Upper lobe of right lung (tissue), 1 donor: Measurements from ENCODE around the gene ZKSCAN3. TPM values are rescaled to one million over a fixed set of nuclear protein-coding genes. Genes with fewer than 3 reads are reported as not detected.

Source experiments
- ATAC-seq: fragments of 200-7000 bp; cut with Tn5 transposase; one replicate; pipeline ENCODE4 v1.9.1; 2020; ENCODE audit warnings: mild to moderate bottlenecking, moderate library complexity
- DNase-seq: peaks from one replicate; pipeline ENCODE4 v3.0.0-alpha.2; 2020
- H3K27ac ChIP-seq: fragments of 200-600 bp; one replicate; pipeline ENCODE4 v1.8.0; 2022
- H3K27me3 ChIP-seq: fragments of 200-600 bp; one replicate; pipeline ENCODE4 v1.8.0; 2022; ENCODE audit warnings: mild to moderate bottlenecking
- H3K36me3 ChIP-seq: fragments of 200-600 bp; one replicate; pipeline ENCODE4 v1.8.0; 2022
- H3K4me1 ChIP-seq: fragments of 200-600 bp; one replicate; pipeline ENCODE4 v1.8.0; 2022
- H3K4me3 ChIP-seq: fragments of 200-600 bp; one replicate; pipeline ENCODE4 v1.8.0; 2022; ENCODE audit warnings: mild to moderate bottlenecking
- H3K9me3 ChIP-seq: fragments of 200-600 bp; one replicate; pipeline ENCODE4 v1.8.0; 2022
- CTCF ChIP-seq: fragments of 200-600 bp; IDR thresholded peaks from one replicate; pipeline ENCODE4 v1.8.0; 2022; ENCODE audit warnings: antibody characterized with exemption
- intact Hi-C: fragments of 100-400 bp; cut with DNase I; formaldehyde crosslinking; loops from one replicate; pipeline ENCODE4 v1.11.0; 2022
- total RNA-seq: library from RNA; stranded (reverse); fragmentation: NEBNext Ultra II Directional; extraction: Animal tissue kit (Norgen Biotek cat#: 25700); gene quantifications from one replicate; pipeline ENCODE4 v1.2.1, GENCODE V29; 2021
- donor health status: DM: no; HTN: yes; CAD: no; lungs with severe emphysema.

Gene ZKSCAN3
- total RNA-seq, 1 donor from 2014 or later = 7.3 TPM

GRCh38 chr6:28337121-28337520 lies 12.6 kb upstream of the ZKSCAN3 start:
- peaks cover 12% of the 10 kb centered on the region for H3K4me1 ChIP-seq
- ATAC-seq (no peak), DNase-seq (no peak)
- intact Hi-C loops = no loop called here
- peak overlapping the region; percentile 78 for H3K4me3 ChIP-seq
- H3K9me3 ChIP-seq = no peaks in the 10 kb centered on the region
- no peak for TF ChIP-seq CTCF
- H3K27me3 ChIP-seq = no peaks in the 10 kb centered on the region
- peak overlapping the region; percentile 95 for H3K27ac ChIP-seq
- H3K36me3 ChIP-seq = no peaks in the 10 kb centered on the region

- H3K27ac ChIP-seq = no peak overlapping the region
- intact Hi-C loops = no loop called here
- no peaks in the 10 kb centered on the region for H3K36me3 ChIP-seq
- TF ChIP-seq CTCF = no peak
- peaks cover 4% of the 10 kb centered on the region for H3K4me1 ChIP-seq
- H3K4me3 ChIP-seq = no peak overlapping the region
- H3K9me3 ChIP-seq = no peaks in the 10 kb centered on the region
- DNase-seq (no peak), ATAC-seq (no peak)
- H3K27me3 ChIP-seq = no peaks in the 10 kb centered on the region
These were observed 9.2 kb upstream of the ZKSCAN3 start for GRCh38 chr6:28340310-28341095.

GRCh38 chr6:28343898-28344677 lies 5.7 kb upstream of the ZKSCAN3 start:
- TF ChIP-seq CTCF = no peak
- Histone ChIP-seq H3K4me3 (no peak overlapping the region), H3K27ac (no peak overlapping the region), H3K4me1 (no peaks in the 10 kb centered on the region), H3K9me3 (no peaks in the 10 kb centered on the region), H3K27me3 (no peaks in the 10 kb centered on the region), H3K36me3 (no peaks in the 10 kb centered on the region)
- intact Hi-C loops = no loop called here
- ATAC-seq (no peak), DNase-seq (no peak)

GRCh38 chr6:28345201-28345600 lies 4.5 kb upstream of the ZKSCAN3 start:
- ATAC-seq (no peak), DNase-seq (no peak)
- TF ChIP-seq CTCF = no peak
- Histone ChIP-seq H3K9me3 (no peaks in the 10 kb centered on the region), H3K4me1 (no peaks in the 10 kb centered on the region), H3K4me3 (no peak overlapping the region), H3K27ac (no peak overlapping the region), H3K27me3 (no peaks in the 10 kb centered on the region), H3K36me3 (no peaks in the 10 kb centered on the region)
- intact Hi-C loops = no loop called here

GRCh38 chr6:28347119-28347518 lies 2.6 kb upstream of the ZKSCAN3 start:
- TF ChIP-seq CTCF = no peak
- intact Hi-C loops = no loop called here
- no peaks in the 10 kb centered on the region for H3K27me3 ChIP-seq
- H3K36me3 ChIP-seq = no peaks in the 10 kb centered on the region
- H3K4me3 ChIP-seq = no peak overlapping the region
- peaks cover 9% of the 10 kb centered on the region for H3K4me1 ChIP-seq
- ATAC-seq (no peak), DNase-seq (no peak)
- no peaks in the 10 kb centered on the region for H3K9me3 ChIP-seq
- H3K27ac ChIP-seq = no peak overlapping the region
